Neural cell (in vitro differentiated cells): ENCODE measurements around the gene OR6X1. TPM values are rescaled to one million over a fixed set of nuclear protein-coding genes. Genes with fewer than 3 reads are reported as not detected.

Source experiments
- H2AFZ ChIP-seq: fragments of 200-600, 300-800 bp; sonication (generic), shearing (Covaris generic); 2 replicates; pipeline ENCODE4 v1.6.0; 2014; ENCODE audit warnings: low read depth, mild to moderate bottlenecking, antibody characterized with exemption, low read length, moderate library complexity
- H3F3A ChIP-seq: fragments of 200-600 bp; shearing (Covaris generic); 2 replicates; pipeline ENCODE4 v1.6.1; 2016; ENCODE audit warnings: mild to moderate bottlenecking, moderate library complexity, mixed read lengths, antibody characterized with exemption, low read length; ENCODE audit not compliant: insufficient read depth, poor library complexity, severe bottlenecking
- H3K27ac ChIP-seq: fragments of 200-600, 300-800 bp; sonication (generic), shearing (Covaris generic); 2 replicates; pipeline ENCODE4 v1.5.1; 2014; ENCODE audit warnings: mild to moderate bottlenecking, low read length, moderate library complexity
- H3K27me3 ChIP-seq: fragments of 300-800, 200-600 bp; sonication (generic), shearing (Covaris generic); 2 replicates; pipeline ENCODE4 v1.6.0; 2014; ENCODE audit warnings: mild to moderate bottlenecking, low read depth, low read length, moderate library complexity; ENCODE audit not compliant: insufficient read depth
- H3K36me3 ChIP-seq: fragments of 300-800, 200-600 bp; sonication (generic), shearing (Covaris generic); 2 replicates; pipeline ENCODE4 v1.5.1; 2014; ENCODE audit warnings: mild to moderate bottlenecking, antibody characterized with exemption, low read length, moderate library complexity; ENCODE audit not compliant: insufficient read depth
- H3K4me2 ChIP-seq: fragments of 300-800, 200-600 bp; sonication (generic), shearing (Covaris generic); 2 replicates; pipeline ENCODE4 v1.6.0; 2014; ENCODE audit warnings: mild to moderate bottlenecking, low read length
- H3K4me3 ChIP-seq: fragments of 300-800, 200-600 bp; sonication (generic), shearing (Covaris generic); 2 replicates; pipeline ENCODE4 v1.5.1; 2014; ENCODE audit warnings: mild to moderate bottlenecking, low read length, moderate library complexity
- H3K79me2 ChIP-seq: fragments of 200-600 bp; shearing (Covaris generic); replicated peaks from 2 replicates; pipeline ENCODE4 v1.6.0; 2014; ENCODE audit warnings: mild to moderate bottlenecking, low read length, moderate library complexity; ENCODE audit not compliant: insufficient read depth
- H3K9ac ChIP-seq: fragments of 300-800, 200-600 bp; sonication (generic), shearing (Covaris generic); 2 replicates; pipeline ENCODE4 v1.6.1; 2016; ENCODE audit warnings: mild to moderate bottlenecking, low read length, mixed read lengths
- H3K9me2 ChIP-seq: fragments of 200-600 bp; shearing (Covaris generic); 2 replicates; pipeline ENCODE4 v1.6.1; 2016; ENCODE audit warnings: mild to moderate bottlenecking, low read length, mixed read lengths; ENCODE audit not compliant: insufficient read depth
- H3K9me3 ChIP-seq: fragments of 200-600, 300-800 bp; sonication (generic), shearing (Covaris generic); 2 replicates; pipeline ENCODE4 v1.6.1; 2016; ENCODE audit warnings: mild to moderate bottlenecking, mixed run types, low read length, moderate library complexity, mixed read lengths
- H4K20me1 ChIP-seq: fragments of 200-600 bp; shearing (Covaris generic); 2 replicates; pipeline ENCODE4 v1.6.1; 2016; ENCODE audit warnings: mild to moderate bottlenecking, mixed run types; ENCODE audit not compliant: insufficient read depth
- EP300 ChIP-seq: fragments of 450-650 bp; conservative IDR thresholded peaks from 2 replicates; pipeline ENCODE4 v1.6.1; 2014; ENCODE audit warnings: antibody characterized with exemption, mild to moderate bottlenecking, moderate library complexity; ENCODE audit not compliant: poor library complexity, severe bottlenecking
- EZH2 ChIP-seq: fragments of 200-600, 300-800 bp; shearing (Covaris generic), sonication (generic); IDR thresholded peaks from 2 replicates; pipeline ENCODE4 v1.6.1; 2014; ENCODE audit warnings: antibody characterized with exemption, low read length, borderline replicate concordance, mild to moderate bottlenecking; ENCODE audit not compliant: insufficient read depth, poor library complexity, severe bottlenecking
- MXI1 ChIP-seq: fragments of 450-650 bp; conservative IDR thresholded peaks from 2 replicates; pipeline ENCODE4 v1.6.1; 2014; ENCODE audit warnings: antibody characterized with exemption, mild to moderate bottlenecking; ENCODE audit not compliant: poor library complexity, severe bottlenecking
- POLR2AphosphoS5 ChIP-seq: IDR thresholded peaks from 2 replicates; pipeline ENCODE4 v1.6.1; 2012
- RAD21 ChIP-seq: fragments of 450-650 bp; conservative IDR thresholded peaks from 2 replicates; pipeline ENCODE4 v1.6.1; 2014; ENCODE audit warnings: antibody characterized with exemption, mild to moderate bottlenecking, moderate library complexity
- SMC3 ChIP-seq: fragments of 450-650 bp; conservative IDR thresholded peaks from 2 replicates; pipeline ENCODE4 v1.6.1; 2014; ENCODE audit warnings: antibody characterized with exemption, mild to moderate bottlenecking, moderate library complexity; ENCODE audit not compliant: poor library complexity
- TAF1 ChIP-seq: IDR thresholded peaks from 2 replicates; pipeline ENCODE4 v1.6.1; 2012; ENCODE audit warnings: low read depth
- polyA plus RNA-seq: library from polyadenylated mRNA; depleted of rRNA; stranded (reverse); fragments of >200 nt; gene quantifications from 2 replicates; pipeline ENCODE4 v1.2.3, GENCODE V29; 2014
- TF ChIP-seq, protein P1 (sequence below): IDR thresholded peaks from 2 replicates; pipeline ENCODE4 v1.6.1; 2012; ENCODE audit warnings: borderline replicate concordance
- TF ChIP-seq, protein P2 (sequence below): fragments of 450-650 bp; IDR thresholded peaks from 2 replicates; pipeline ENCODE4 v1.5.1; 2014; ENCODE audit warnings: antibody characterized with exemption, mild to moderate bottlenecking, moderate library complexity; ENCODE audit not compliant: poor library complexity, severe bottlenecking

OR6X1 gene
- polyA plus RNA-seq, 1 donor from 2014 or later = not detected

DNA sequence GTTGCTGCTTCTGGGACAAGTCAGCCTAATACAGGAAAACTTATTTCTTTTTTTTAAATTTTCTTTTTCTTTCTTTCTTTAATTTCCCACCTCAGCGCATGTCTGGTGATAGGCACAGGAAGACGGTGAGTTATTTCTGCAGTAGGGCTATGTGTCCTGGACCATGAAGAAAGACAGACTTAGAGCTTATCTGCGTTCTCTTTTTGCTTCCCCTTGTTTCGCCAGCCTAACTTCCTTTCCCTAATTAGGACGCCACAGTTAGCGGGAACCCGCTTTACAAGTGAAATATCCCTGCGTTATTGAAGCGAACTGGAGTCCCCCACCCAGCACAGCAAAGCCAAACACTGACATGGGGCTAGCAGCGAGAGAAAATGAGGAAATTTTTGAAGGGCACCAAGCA lies 43.2 kb upstream of the OR6X1 start:
- no peaks in the 10 kb centered on the region for H3K9me2 ChIP-seq
- H3K27me3 ChIP-seq = no peaks in the 10 kb centered on the region
- no peaks in the 10 kb centered on the region for H4K20me1 ChIP-seq
- H3K36me3 ChIP-seq = no peaks in the 10 kb centered on the region
- no peak overlapping the region for H3K9ac ChIP-seq
- no peak overlapping the region for H3K4me2 ChIP-seq
- no peak overlapping the region for H3K27ac ChIP-seq
- H3K79me2 ChIP-seq = no peaks in the 10 kb centered on the region
- no peaks in the 10 kb centered on the region for H3K9me3 ChIP-seq
- no peak overlapping the region for H3K4me3 ChIP-seq
- no peak overlapping the region for H2AFZ ChIP-seq
- TF ChIP-seq, protein P1, sequence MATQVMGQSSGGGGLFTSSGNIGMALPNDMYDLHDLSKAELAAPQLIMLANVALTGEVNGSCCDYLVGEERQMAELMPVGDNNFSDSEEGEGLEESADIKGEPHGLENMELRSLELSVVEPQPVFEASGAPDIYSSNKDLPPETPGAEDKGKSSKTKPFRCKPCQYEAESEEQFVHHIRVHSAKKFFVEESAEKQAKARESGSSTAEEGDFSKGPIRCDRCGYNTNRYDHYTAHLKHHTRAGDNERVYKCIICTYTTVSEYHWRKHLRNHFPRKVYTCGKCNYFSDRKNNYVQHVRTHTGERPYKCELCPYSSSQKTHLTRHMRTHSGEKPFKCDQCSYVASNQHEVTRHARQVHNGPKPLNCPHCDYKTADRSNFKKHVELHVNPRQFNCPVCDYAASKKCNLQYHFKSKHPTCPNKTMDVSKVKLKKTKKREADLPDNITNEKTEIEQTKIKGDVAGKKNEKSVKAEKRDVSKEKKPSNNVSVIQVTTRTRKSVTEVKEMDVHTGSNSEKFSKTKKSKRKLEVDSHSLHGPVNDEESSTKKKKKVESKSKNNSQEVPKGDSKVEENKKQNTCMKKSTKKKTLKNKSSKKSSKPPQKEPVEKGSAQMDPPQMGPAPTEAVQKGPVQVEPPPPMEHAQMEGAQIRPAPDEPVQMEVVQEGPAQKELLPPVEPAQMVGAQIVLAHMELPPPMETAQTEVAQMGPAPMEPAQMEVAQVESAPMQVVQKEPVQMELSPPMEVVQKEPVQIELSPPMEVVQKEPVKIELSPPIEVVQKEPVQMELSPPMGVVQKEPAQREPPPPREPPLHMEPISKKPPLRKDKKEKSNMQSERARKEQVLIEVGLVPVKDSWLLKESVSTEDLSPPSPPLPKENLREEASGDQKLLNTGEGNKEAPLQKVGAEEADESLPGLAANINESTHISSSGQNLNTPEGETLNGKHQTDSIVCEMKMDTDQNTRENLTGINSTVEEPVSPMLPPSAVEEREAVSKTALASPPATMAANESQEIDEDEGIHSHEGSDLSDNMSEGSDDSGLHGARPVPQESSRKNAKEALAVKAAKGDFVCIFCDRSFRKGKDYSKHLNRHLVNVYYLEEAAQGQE = no peak
- TF ChIP-seq EP300 = no peak
- TF ChIP-seq EZH2 = no peak
- TF ChIP-seq SMC3 = no peak
- no peak for TF ChIP-seq MXI1
- TF ChIP-seq, protein P2, sequence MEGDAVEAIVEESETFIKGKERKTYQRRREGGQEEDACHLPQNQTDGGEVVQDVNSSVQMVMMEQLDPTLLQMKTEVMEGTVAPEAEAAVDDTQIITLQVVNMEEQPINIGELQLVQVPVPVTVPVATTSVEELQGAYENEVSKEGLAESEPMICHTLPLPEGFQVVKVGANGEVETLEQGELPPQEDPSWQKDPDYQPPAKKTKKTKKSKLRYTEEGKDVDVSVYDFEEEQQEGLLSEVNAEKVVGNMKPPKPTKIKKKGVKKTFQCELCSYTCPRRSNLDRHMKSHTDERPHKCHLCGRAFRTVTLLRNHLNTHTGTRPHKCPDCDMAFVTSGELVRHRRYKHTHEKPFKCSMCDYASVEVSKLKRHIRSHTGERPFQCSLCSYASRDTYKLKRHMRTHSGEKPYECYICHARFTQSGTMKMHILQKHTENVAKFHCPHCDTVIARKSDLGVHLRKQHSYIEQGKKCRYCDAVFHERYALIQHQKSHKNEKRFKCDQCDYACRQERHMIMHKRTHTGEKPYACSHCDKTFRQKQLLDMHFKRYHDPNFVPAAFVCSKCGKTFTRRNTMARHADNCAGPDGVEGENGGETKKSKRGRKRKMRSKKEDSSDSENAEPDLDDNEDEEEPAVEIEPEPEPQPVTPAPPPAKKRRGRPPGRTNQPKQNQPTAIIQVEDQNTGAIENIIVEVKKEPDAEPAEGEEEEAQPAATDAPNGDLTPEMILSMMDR = no peak
- no peak for TF ChIP-seq RAD21
- TF ChIP-seq TAF1 = no peak
- TF ChIP-seq POLR2AphosphoS5 = no peak
- H3F3A ChIP-seq = no peaks in the 10 kb centered on the region

DNA sequence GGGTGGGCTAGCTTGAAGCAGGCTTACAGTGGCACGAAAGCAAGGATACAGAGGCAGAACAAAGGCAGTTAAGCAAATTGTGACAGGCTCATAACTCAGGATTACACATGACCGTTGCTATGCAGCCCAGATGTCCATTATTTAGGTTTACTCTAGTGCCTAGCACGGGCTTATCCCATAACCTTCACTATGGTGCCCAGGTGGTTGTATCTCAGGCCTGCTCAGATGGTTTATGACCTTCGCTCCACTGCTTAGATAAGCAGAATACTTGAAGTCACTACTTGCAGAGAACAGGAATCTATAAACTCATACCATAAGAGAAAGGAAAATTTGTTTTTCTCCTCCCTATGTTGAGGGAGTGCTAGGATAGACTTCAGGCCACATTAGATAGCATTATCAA lies 42.8 kb upstream of the OR6X1 start:
- H3K79me2 ChIP-seq = no peaks in the 10 kb centered on the region
- H4K20me1 ChIP-seq = no peaks in the 10 kb centered on the region
- no peaks in the 10 kb centered on the region for H3F3A ChIP-seq
- no peak overlapping the region for H3K4me3 ChIP-seq
- H3K36me3 ChIP-seq = no peaks in the 10 kb centered on the region
- no peak overlapping the region for H2AFZ ChIP-seq
- no peaks in the 10 kb centered on the region for H3K9me2 ChIP-seq
- TF ChIP-seq, protein P2 = no peak
- TF ChIP-seq EP300 (no peak), TAF1 (no peak), EZH2 (no peak), MXI1 (no peak), RAD21 (no peak), SMC3 (no peak), POLR2AphosphoS5 (no peak)
- TF ChIP-seq, protein P1 = no peak
- no peak overlapping the region for H3K9ac ChIP-seq
- no peaks in the 10 kb centered on the region for H3K9me3 ChIP-seq
- H3K4me2 ChIP-seq = no peak overlapping the region
- no peak overlapping the region for H3K27ac ChIP-seq
- no peaks in the 10 kb centered on the region for H3K27me3 ChIP-seq
